D721Med (cell line): ENCODE results near the gene ZDHHC14.
"Not testable (repeated sequence)": the region's sequence is repeated elsewhere in the genome, so short reads cannot be mapped to it uniquely, and the experiment has no call there.

ENCODE experiments used
- DNase-seq: peaks from one replicate; pipeline ENCODE4 v3.0.0; 2011; ENCODE audit warnings: low spot score; ENCODE audit not compliant: insufficient read length
- FAIRE-seq: peaks from 2 replicates; lab custom pipeline; 2011; peaks lifted over from hg19 to GRCh38; lab: Jason Lieb, UNC
- CTCF ChIP-seq: IDR thresholded peaks from 2 replicates; pipeline ENCODE4 v1.5.1; 2012; ENCODE audit warnings: mild to moderate bottlenecking, control low read depth; ENCODE audit not compliant: insufficient read depth; ENCODE audit errors: missing control alignments

The ZDHHC14 gene

DNA sequence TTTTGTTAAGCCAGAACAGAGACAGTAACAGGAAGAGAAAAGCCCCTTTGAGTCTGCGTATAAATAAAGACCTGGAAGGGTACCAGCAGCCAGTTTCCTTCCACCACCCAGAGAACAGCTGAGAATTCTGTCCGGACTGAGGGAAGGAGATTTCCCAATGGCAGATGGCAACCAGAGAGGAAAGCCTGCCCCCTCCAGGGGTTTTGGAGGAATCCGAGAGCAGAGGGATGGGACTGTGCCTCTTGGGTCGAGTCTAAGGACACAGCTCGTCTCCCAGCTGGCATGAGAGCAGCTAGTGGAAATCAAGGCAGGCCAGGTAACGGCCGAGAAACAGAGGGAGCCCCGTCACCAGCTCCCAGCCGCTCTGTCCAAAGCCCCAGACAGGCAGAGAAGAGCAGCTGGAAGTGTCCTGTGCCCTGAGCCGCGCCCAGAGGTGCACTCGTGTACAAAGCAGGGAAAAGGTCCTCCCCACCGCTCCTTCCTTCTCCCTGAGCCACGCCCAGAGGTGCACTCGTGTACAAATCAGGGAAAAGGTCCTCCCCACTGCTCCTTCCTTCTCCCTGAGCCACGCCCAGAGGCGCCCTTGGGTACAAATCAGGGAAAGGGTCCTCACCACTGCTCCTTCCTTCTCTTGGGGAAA is 308.1 kb downstream of the ZDHHC14 start:
- DNase-seq: no peak
- peak; percentile 48 for TF ChIP-seq CTCF

DNA sequence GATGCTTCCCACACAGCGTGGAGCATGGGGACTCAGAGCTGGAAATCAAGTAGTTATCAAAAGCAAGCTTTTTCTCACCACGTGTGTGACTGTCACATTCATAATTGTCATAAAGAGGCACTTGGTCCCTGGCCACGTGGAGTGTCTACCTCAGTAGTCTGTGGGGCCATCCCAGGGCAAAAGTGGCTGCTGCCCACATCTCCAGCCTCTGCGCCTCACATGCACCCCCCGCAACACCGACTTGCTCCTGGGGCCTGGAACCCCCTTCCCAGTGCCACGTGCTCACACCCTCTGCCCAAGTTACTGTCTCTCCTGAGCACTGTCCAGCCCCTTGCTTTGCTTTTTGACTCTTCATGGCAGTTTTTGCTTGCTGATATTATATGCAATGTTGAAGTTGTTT is 308.9 kb downstream of the ZDHHC14 start:
- FAIRE-seq (no peak), DNase-seq (no peak)
- TF ChIP-seq CTCF: no peak

More for the DNA sequence above, 308.1 kb downstream of the ZDHHC14 start:
- no peak for FAIRE-seq

DNA sequence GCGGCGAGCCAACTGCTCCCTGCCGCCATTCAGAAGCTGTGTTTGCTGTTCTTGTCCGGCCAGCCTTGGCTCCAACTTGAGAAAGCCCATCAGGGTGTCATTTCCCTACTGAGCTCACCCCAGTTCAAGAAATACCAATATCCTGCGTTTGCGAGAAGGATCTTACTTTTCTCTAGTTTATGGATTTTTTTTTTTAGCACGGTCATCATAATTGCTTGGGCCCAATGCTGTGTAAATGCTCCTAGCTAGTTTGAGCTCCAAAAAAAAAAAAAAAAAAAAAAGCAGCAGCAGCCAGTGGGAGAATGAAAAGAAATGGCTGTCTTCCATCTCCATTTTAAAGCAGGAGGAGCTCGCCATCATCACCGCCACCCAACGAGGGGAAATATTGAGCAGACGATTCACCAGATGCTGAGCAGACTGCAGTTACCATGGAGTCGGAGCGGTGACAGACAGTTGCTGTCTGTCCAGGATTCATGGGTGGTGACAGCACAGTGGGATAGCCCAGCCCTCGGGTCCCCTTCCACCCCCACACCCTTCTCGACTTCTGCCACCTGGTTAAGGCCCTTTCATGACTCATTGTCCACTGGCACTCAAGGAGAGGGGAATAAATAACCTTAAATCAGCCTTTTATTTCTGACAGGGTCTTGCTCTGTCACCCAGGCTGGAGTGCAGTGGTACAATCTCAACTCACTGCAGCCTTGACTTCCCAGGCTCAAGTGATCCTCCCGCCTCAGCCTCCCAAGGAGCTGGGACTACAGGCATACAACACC is 309.6 kb downstream of the ZDHHC14 start:
- no peak for FAIRE-seq
- no peak for DNase-seq
- no peak for TF ChIP-seq CTCF

DNA sequence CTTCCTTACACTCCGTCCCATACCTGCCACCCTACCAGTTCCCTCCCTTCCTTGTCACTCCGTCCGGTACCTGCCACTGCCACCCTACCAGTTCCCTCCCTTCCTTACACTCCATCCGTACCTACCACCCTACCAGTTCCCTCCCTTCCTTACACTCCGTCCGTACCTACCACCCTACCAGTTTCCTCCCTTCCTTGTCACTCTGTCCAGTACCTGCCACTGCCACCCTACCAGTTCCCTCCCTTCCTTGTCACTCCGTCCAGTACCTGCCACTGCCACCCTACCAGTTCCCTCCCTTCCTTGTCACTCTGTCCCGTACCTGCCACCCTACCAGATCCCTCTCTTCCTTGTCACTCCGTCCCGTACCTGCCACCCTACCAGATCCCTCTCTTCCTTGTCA is 310.6 kb downstream of the ZDHHC14 start:
- FAIRE-seq, DNase-seq: not testable (repeated sequence)

GRCh38 chr6:157693867-157694266 is 312.9 kb downstream of the ZDHHC14 start:
- TF ChIP-seq CTCF: no peak
- no peak for FAIRE-seq

DNA sequence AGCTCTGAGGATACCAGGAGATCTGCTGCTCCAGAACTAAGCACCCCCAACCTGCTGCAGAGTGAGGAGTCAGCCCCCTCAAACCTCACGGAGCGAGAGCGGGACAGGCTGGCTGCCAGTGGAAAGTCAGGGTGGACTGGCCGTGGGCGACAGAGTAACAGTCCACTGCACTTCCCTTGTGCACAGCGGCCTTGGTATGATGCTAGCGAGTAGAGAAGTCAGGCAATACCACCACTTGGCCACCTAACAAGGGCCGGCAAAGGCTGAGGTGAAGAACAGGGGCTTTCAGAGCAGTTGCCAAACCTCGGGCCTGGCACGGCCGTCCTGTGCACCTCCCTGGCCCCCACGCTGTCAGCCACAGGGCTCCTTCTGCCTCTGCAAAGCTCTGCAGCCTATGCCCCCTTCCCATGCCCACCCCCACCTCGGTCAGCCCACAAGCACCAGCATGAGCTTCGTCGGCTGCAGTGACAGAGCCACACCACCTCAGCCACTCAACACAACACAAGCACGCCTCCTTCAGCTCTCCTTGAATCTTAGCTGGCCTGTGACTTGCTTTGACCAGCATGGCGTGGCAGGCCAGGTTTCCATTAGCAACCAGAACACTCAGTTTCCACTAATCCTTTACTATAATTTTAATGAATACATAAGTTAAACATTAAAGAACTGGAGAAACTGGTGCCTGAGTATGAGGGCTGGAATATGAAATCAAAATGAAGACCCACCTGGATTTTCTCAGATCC is 314.5 kb downstream of the ZDHHC14 start:
- DNase-seq (no peak), FAIRE-seq (no peak)
- TF ChIP-seq CTCF: no peak

More at GRCh38 chr6:157693867-157694266, 312.9 kb downstream of the ZDHHC14 start:
- DNase-seq: no peak

- no peak for TF ChIP-seq CTCF
- no peak for DNase-seq
- FAIRE-seq: no peak
Observed at GRCh38 chr6:157699777-157700636, 319.0 kb downstream of the ZDHHC14 start.

DNA sequence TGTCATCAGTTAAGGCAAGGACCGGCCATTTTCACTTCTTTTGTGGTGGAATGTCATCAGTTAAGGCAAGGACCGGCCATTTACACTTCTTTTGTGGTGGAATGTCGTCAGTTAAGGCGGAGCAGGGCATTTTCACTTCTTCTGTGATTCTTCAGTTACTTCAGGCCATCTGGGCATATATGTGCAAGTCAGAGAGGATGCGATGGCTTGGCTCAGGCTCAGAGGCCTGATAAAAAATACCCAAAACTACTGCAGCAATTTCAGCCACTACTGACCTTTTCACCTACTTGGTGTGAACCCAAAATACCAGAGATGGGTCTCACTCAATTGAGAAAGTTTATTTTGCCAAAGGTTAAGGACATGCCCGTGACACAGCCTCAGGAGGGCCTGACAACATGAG is 325.4 kb downstream of the ZDHHC14 start:
- not testable (repeated sequence) for DNase-seq, FAIRE-seq
